Endothelial cell of umbilical vein (primary cell): ENCODE results near the gene ARHGEF12. TPM values are rescaled to one million over a fixed set of nuclear protein-coding genes. Genes with fewer than 3 reads are reported as not detected.

Experiments
- BruUV-seq: library from RNA; stranded (reverse); fragments of 400-500 nt; replicated peaks from 2 replicates; lab custom pipeline; 2021; lab: Mats Ljungman, UMichigan
- CTCF ChIA-PET: fragments of 300-600, 350-600 bp; sonication (Branson Sonifier 250); formaldehyde crosslinking; loops from one replicate; lab custom pipeline; 2021; ENCODE audit warnings: antibody characterized with exemption, inconsistent platforms; lab: Charles Lee
- POLR2A ChIA-PET: fragments of 300-600, 350-600 bp; sonication (Branson Sonifier 250); formaldehyde crosslinking; loops from one replicate; lab custom pipeline; 2021; ENCODE audit warnings: antibody characterized with exemption, inconsistent platforms; lab: Charles Lee
- DNase-seq: peaks from one replicate; pipeline ENCODE4 v3.0.0-alpha.2; 2011; ENCODE audit warnings: low read depth, low spot score
- FAIRE-seq: peaks from 2 replicates; lab custom pipeline; 2011; peaks lifted over from hg19 to GRCh38; lab: Jason Lieb, UNC
- H2AFZ ChIP-seq: 2 replicates; pipeline ENCODE4 v1.6.0; 2012; ENCODE audit warnings: low read depth, low read length, control low read depth, inconsistent platforms
- H3K27ac ChIP-seq: 2 replicates; pipeline ENCODE4 v1.5.1; 2011; ENCODE audit warnings: low read depth, mild to moderate bottlenecking, control low read depth, low read length, moderate library complexity; ENCODE audit not compliant: insufficient read depth
- H3K27me3 ChIP-seq, 2 experiments: 2 replicates each; pipeline versions ENCODE4 v1.6.0 to v1.6.1; 2011; ENCODE audit warnings: low read length in 2 of 2, mixed read lengths in 1 of 2; ENCODE audit not compliant: control insufficient read depth in 2 of 2, insufficient read depth in 2 of 2
- H3K36me3 ChIP-seq, 2 experiments: 2 replicates in 1 of 2; 3 replicates in 1 of 2; pipeline ENCODE4 v1.5.1; 2011; ENCODE audit warnings: low read length in 2 of 2, mild to moderate bottlenecking in 1 of 2, moderate library complexity in 1 of 2; ENCODE audit not compliant: control insufficient read depth in 2 of 2, insufficient read depth in 2 of 2; ENCODE audit errors: extremely low read depth in 1 of 2
- H3K4me1 ChIP-seq: 3 replicates; pipeline ENCODE4 v1.5.1; 2011; ENCODE audit warnings: mild to moderate bottlenecking, low read length; ENCODE audit not compliant: control insufficient read depth, insufficient read depth; ENCODE audit errors: extremely low read depth
- H3K4me2 ChIP-seq: 2 replicates; pipeline ENCODE4 v1.6.1; 2011; ENCODE audit warnings: low read length, control low read depth, mixed read lengths; ENCODE audit not compliant: insufficient read depth
- H3K4me3 ChIP-seq, 3 experiments: fragments of 200-600 bp in 1 of 3; sonication (generic), shearing (Covaris generic) in 1 of 3; replicated peaks in 1 of 3; 2 replicates each; pipeline ENCODE4 v1.5.1; 2011 to 2016; ENCODE audit warnings: control low read depth in 3 of 3, low read length in 3 of 3, mild to moderate bottlenecking in 2 of 3, inconsistent platforms in 1 of 3, low read depth in 1 of 3, moderate library complexity in 1 of 3; ENCODE audit not compliant: insufficient read depth in 1 of 3
- H3K79me2 ChIP-seq: 2 replicates; pipeline ENCODE4 v1.6.0; 2012; ENCODE audit warnings: low read length, inconsistent platforms; ENCODE audit not compliant: control insufficient read depth, insufficient read depth
- H3K9ac ChIP-seq: replicated peaks from 2 replicates; pipeline ENCODE3; 2011; ENCODE audit warnings: low read length, control low read depth; ENCODE audit not compliant: insufficient read depth; ENCODE audit errors: extremely low read depth
- H3K9me1 ChIP-seq: replicated peaks from 3 replicates; pipeline ENCODE4 v1.6.0; 2011; ENCODE audit warnings: mild to moderate bottlenecking, low read length; ENCODE audit not compliant: control insufficient read depth, insufficient read depth; ENCODE audit errors: extremely low read depth
- H3K9me3 ChIP-seq: replicated peaks from 2 replicates; pipeline ENCODE4 v1.5.1; 2012; ENCODE audit warnings: low read length, inconsistent platforms; ENCODE audit not compliant: control insufficient read depth, insufficient read depth
- H4K20me1 ChIP-seq: replicated peaks from 2 replicates; pipeline ENCODE3; 2011; ENCODE audit warnings: mild to moderate bottlenecking, low read length; ENCODE audit not compliant: control insufficient read depth, insufficient read depth; ENCODE audit errors: extremely low read depth
- EZH2 ChIP-seq: IDR thresholded peaks from 2 replicates; pipeline ENCODE4 v1.6.1; 2012; ENCODE audit warnings: borderline replicate concordance, low read depth, mild to moderate bottlenecking, moderate library complexity, low read length, inconsistent platforms; ENCODE audit not compliant: severe bottlenecking
- FOS ChIP-seq: IDR thresholded peaks from 2 replicates; pipeline ENCODE4 v1.6.1; 2011; ENCODE audit warnings: mild to moderate bottlenecking, low read length, moderate library complexity, borderline replicate concordance; ENCODE audit not compliant: insufficient read depth
- GATA2 ChIP-seq: IDR thresholded peaks from 2 replicates; pipeline ENCODE4 v1.7.0; 2011; ENCODE audit warnings: low read depth, mild to moderate bottlenecking, moderate library complexity, mixed read lengths, low read length; ENCODE audit not compliant: insufficient read length, insufficient read depth
- JUN ChIP-seq: IDR thresholded peaks from 2 replicates; pipeline ENCODE4 v1.6.1; 2011; ENCODE audit warnings: borderline replicate concordance, low read depth; ENCODE audit not compliant: insufficient read length, insufficient read depth
- MAX ChIP-seq: IDR thresholded peaks from 2 replicates; pipeline ENCODE4 v1.6.1; 2011; ENCODE audit not compliant: insufficient read depth, insufficient read length
- MYC ChIP-seq: IDR thresholded peaks from one replicate; pipeline ENCODE4 v1.6.1; 2011; ENCODE audit warnings: mild to moderate bottlenecking, low read depth, low read length
- POLR2A ChIP-seq: IDR thresholded peaks from 2 replicates; pipeline ENCODE4 v1.6.1; 2012; ENCODE audit warnings: low read depth, mild to moderate bottlenecking, control low read depth, low read length
- POLR2AphosphoS5 ChIP-seq: IDR thresholded peaks from 2 replicates; pipeline ENCODE4 v1.6.1; 2012; ENCODE audit warnings: low read depth, mild to moderate bottlenecking, control low read depth, low read length, moderate library complexity; ENCODE audit not compliant: insufficient read depth
- dilution Hi-C: fragments of 300-500 bp; cut with MboI; formaldehyde crosslinking; loops from one replicate; pipeline ENCODE4 v1.15.0; 2019; ENCODE audit warnings: low sequenced_read_pairs; ENCODE audit not compliant: extremely low pct_ligation_motif_present
- intact Hi-C: fragments of 100-400 bp; cut with micrococcal nuclease; formaldehyde crosslinking; loops from one replicate; pipeline ENCODE4 v1.10.0; 2022
- polyA plus RNA-seq, 4 experiments: library from polyadenylated mRNA; depleted of rRNA in 3 of 4; stranded (reverse) in 3 of 4; unstranded in 1 of 4; fragments of >200 nt; gene quantifications; 2 replicates each; pipeline versions ENCODE4 v1.2.1 to v1.2.3, GENCODE V29; 2011 to 2012; ENCODE audit warnings: missing spikeins in 1 of 4
- total RNA-seq: library from RNA; stranded (reverse); gene quantifications from 2 replicates; pipeline ENCODE4 v1.2.3, GENCODE V29; 2021
- TF ChIP-seq, protein P1 (sequence below), 2 donors: IDR thresholded peaks; 1 replicate in 1 of 2; 2 replicates in 1 of 2; pipeline ENCODE4 v1.5.1; 2011; ENCODE audit warnings: low read length in 2 of 2, mild to moderate bottlenecking in 2 of 2, moderate library complexity in 2 of 2, control low read depth in 1 of 2, inconsistent platforms in 1 of 2, low read depth in 1 of 2; ENCODE audit not compliant: insufficient read depth in 1 of 2; ENCODE audit errors: extremely low read depth in 1 of 2

Gene ARHGEF12
- total and polyA plus RNA-seq, 2 donors (not counting 3 experiments of a cell fraction or from before 2014, with no cell fraction given): 20.9 to 125 TPM

DNA sequence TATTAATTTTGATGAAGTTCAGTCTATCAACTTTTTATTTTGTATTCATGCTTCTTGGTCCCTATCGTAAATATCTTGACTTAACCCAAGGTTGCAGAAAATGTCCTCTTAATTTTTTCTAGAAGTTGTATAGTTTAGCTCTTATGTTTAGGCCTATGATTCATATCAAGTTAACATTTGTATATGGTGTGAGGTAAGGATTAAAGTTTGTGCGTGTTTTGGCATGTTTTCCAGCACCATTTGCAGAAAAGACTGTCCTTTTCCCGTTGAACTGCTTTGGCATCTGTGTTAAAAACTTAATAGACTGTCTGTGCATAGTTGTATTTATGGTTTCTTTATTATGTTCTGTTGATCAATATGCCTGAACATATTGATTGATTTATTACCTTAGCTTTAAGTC lies 42.3 kb downstream of the ARHGEF12 start:
- no peaks in the 10 kb centered on the region for H3K4me1 ChIP-seq
- no peaks in the 10 kb centered on the region for H3K36me3 ChIP-seq
- dilution Hi-C loops (no loop called here), intact Hi-C loops (no loop called here)
- peaks cover 96% of the 10 kb centered on the region for H3K79me2 ChIP-seq
- no peak overlapping the region for H3K4me3 ChIP-seq
- DNase-seq (no peak), FAIRE-seq (no peak)
- H3K9me3 ChIP-seq: no peaks in the 10 kb centered on the region
- BruUV-seq: no TSS peak
- no peaks in the 10 kb centered on the region for H3K27me3 ChIP-seq
- H3K27ac ChIP-seq: no peak overlapping the region
- H3K4me2 ChIP-seq: no peak overlapping the region
- peaks cover 26% of the 10 kb centered on the region for H4K20me1 ChIP-seq
- ChIA-PET CTCF (interaction anchor here (1.5 kb wide), 1 partner anchor 31 kb away, joined by 4 read pairs; no protein-coding TSS in a partner anchor), POLR2A (no interaction called here)
- H3K9ac ChIP-seq: no peak overlapping the region
- peaks cover 2% of the 10 kb centered on the region for H3K9me1 ChIP-seq
- H2AFZ ChIP-seq: no peak overlapping the region
- TF ChIP-seq POLR2AphosphoS5: no peak
- TF ChIP-seq POLR2A: no peak
- TF ChIP-seq, protein P1, sequence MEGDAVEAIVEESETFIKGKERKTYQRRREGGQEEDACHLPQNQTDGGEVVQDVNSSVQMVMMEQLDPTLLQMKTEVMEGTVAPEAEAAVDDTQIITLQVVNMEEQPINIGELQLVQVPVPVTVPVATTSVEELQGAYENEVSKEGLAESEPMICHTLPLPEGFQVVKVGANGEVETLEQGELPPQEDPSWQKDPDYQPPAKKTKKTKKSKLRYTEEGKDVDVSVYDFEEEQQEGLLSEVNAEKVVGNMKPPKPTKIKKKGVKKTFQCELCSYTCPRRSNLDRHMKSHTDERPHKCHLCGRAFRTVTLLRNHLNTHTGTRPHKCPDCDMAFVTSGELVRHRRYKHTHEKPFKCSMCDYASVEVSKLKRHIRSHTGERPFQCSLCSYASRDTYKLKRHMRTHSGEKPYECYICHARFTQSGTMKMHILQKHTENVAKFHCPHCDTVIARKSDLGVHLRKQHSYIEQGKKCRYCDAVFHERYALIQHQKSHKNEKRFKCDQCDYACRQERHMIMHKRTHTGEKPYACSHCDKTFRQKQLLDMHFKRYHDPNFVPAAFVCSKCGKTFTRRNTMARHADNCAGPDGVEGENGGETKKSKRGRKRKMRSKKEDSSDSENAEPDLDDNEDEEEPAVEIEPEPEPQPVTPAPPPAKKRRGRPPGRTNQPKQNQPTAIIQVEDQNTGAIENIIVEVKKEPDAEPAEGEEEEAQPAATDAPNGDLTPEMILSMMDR (IDR thresholded peaks at IDR 0.05; ENCODE audit: extremely low read depth in 1 of 2, insufficient read depth in 1 of 2, low read depth in 1 of 2, low read length in 2 of 2): no peak
- no peak for TF ChIP-seq JUN
- no peak for TF ChIP-seq MYC
- TF ChIP-seq GATA2: no peak
- TF ChIP-seq FOS: no peak
- no peak for TF ChIP-seq EZH2
- TF ChIP-seq MAX: no peak
